ENCODE measurements around the gene ARHGAP9. TPM values are rescaled to one million over a fixed set of nuclear protein-coding genes. Genes with fewer than 3 reads are reported as not detected.

Gene ARHGAP9
- 10 to 100 TPM in 1 of 6 donors, 1 to 10 TPM in 3, under 1 TPM in 2; 0.39 to 11.7 (median 3.6) TPM for total RNA-seq
- polyA plus RNA-seq = 1 to 10 TPM; 6.2 to 6.5 TPM

- no peaks in the 10 kb centered on the region for H3K36me3 ChIP-seq
- no peak within 1 kb of the TSS for H3K4me3 ChIP-seq
- 57 to 65% methylated on average over 6 of the region's 6 CpGs for WGBS, 2 donors
- FAIRE-seq = no peak
- peaks cover 0 to 4% (median 0%) of the 10 kb centered on the region in 4 donors for H3K27me3 ChIP-seq
- peaks cover 3 to 5% (median 3%) of the 10 kb centered on the region in 3 donors for H3K4me1 ChIP-seq
- no peak for TF ChIP-seq CTCF (IDR thresholded peaks at IDR 0.05)
- no peak for DNase-seq
- peak in 1 of 4 donors; percentile 14 for ATAC-seq
- intact Hi-C loops (cut with DNase I) = no loop called here
- H3K9me3 ChIP-seq = no peaks in the 10 kb centered on the region
- peak within 1 kb of the TSS in 2 of 4 donors; percentile 28 to 41 for H3K27ac ChIP-seq
Measured at GRCh38 chr12:57479376-57480115, at the start of gene ARHGAP9. Gene ARHGAP9, minus strand, starts transcription at chr12:57479866. Its CDS starts 460 bp downstream, at chr12:57479406.

- FAIRE-seq = no peak
- 69 to 73% methylated on average over 10 of the region's 10 CpGs for WGBS, 2 donors
- intact Hi-C loops (cut with DNase I) = no loop called here
- Histone ChIP-seq H3K4me3 (no peak overlapping the region), H3K36me3 (peaks cover 6 to 68% (median 28%) of the 10 kb centered on the region in 3 donors), H3K4me1 (peaks cover 3 to 8% (median 5%) of the 10 kb centered on the region in 3 donors), H3K9me3 (no peaks in the 10 kb centered on the region), H3K27me3 (no peaks in the 10 kb centered on the region), H3K27ac (no peak overlapping the region)
- no peak for TF ChIP-seq CTCF (IDR thresholded peaks at IDR 0.05)
- no peak for DNase-seq
- ATAC-seq = no peak
Measured at GRCh38 chr12:57528831-57529555, 49.3 kb upstream of the ARHGAP9 start.

- FAIRE-seq (no peak), ATAC-seq (no peak), DNase-seq (peak in 1 of 6 donors; percentile 62)
- intact Hi-C loops (cut with DNase I) = no loop called here
- H3K4me1 ChIP-seq = peaks cover 9 to 14% (median 10%) of the 10 kb centered on the region in 3 donors
- H3K9me3 ChIP-seq = no peaks in the 10 kb centered on the region
- no peak overlapping the region for H3K4me3 ChIP-seq
- WGBS, 2 donors = 84 to 86% methylated on average over 12 of the region's 12 CpGs
- H3K36me3 ChIP-seq = peaks cover 6 to 60% (median 25%) of the 10 kb centered on the region in 3 donors
- H3K27ac ChIP-seq = no peak overlapping the region
- H3K27me3 ChIP-seq = no peaks in the 10 kb centered on the region
- TF ChIP-seq CTCF (IDR thresholded peaks at IDR 0.05) = no peak
Measured at GRCh38 chr12:57528176-57528575, 48.5 kb upstream of the ARHGAP9 start.

- Histone ChIP-seq H3K9me3 (no peaks in the 10 kb centered on the region), H3K36me3 (peaks cover 6 to 50% (median 24%) of the 10 kb centered on the region in 3 donors), H3K4me3 (no peak overlapping the region), H3K27me3 (no peaks in the 10 kb centered on the region), H3K4me1 (peaks cover 9 to 14% (median 10%) of the 10 kb centered on the region in 3 donors), H3K27ac (no peak overlapping the region)
- intact Hi-C loops (cut with DNase I) = no loop called here
- ATAC-seq (no peak), DNase-seq (no peak), FAIRE-seq (no peak)
- no peak for TF ChIP-seq CTCF (IDR thresholded peaks at IDR 0.05)
- WGBS, 2 donors = 70 to 82% methylated on average over 5 of the region's 5 CpGs
Measured at GRCh38 chr12:57527184-57527583, 47.5 kb upstream of the ARHGAP9 start.
